K562 (cell line): Measurements from ENCODE around the gene LRP1B. TPM values are rescaled to one million over a fixed set of nuclear protein-coding genes. Genes with fewer than 3 reads are reported as not detected.

Experiments
- ATAC-seq: fragments of 200-7000 bp; cut with Tn5 transposase; 3 replicates; pipeline ENCODE4 v1.9.1; 2020; ENCODE audit warnings: moderate library complexity
- BruUV-seq: library from RNA; stranded (reverse); fragments of 400-500 nt; replicated peaks from 2 replicates; lab custom pipeline; 2021; lab: Mats Ljungman, UMichigan
- CTCF ChIA-PET: fragments of 300-600 bp; formaldehyde crosslinking; extraction: SDS; loops from one replicate; lab custom pipeline; 2021; ENCODE audit warnings: low intra/inter-chr PET ratio; lab: Yijun Ruan, JAX
- POLR2A ChIA-PET: fragments of 300-600, 350-650 bp; sonication (Branson Sonifier 250); formaldehyde crosslinking; extraction: SDS; loops from one replicate; lab custom pipeline; 2021; ENCODE audit warnings: antibody characterized with exemption, inconsistent platforms; lab: Yijun Ruan, JAX
- DNase-seq, 4 experiments: peaks; one replicate each; pipeline versions ENCODE4 v3.0.0 to v3.0.0-alpha.2; 2011 to 2018; ENCODE audit warnings: low spot score in 3 of 4, mixed read lengths in 3 of 4; ENCODE audit errors: extremely low read depth in 1 of 4
- FAIRE-seq: peaks from 2 replicates; lab custom pipeline; 2011; peaks lifted over from hg19 to GRCh38; lab: Jason Lieb, UNC
- H2AFZ ChIP-seq: 2 replicates; pipeline ENCODE4 v1.6.0; 2011; ENCODE audit warnings: low read depth, low read length, control low read depth, inconsistent platforms
- H3K27ac ChIP-seq: fragments of 200-600 bp; 3 replicates; pipeline ENCODE4 v1.8.0; 2011; ENCODE audit warnings: low read depth, mild to moderate bottlenecking, control low read depth, inconsistent platforms, low read length, moderate library complexity, mixed read lengths; ENCODE audit errors: extremely low read depth
- H3K27me3 ChIP-seq, 2 experiments: fragments of 300-600 bp in 1 of 2; 2 replicates in 1 of 2; 3 replicates in 1 of 2; pipeline versions ENCODE4 v1.6.0 to v1.8.0; 2011; ENCODE audit warnings: inconsistent platforms in 2 of 2, low read length in 2 of 2, mild to moderate bottlenecking in 1 of 2, mixed read lengths in 1 of 2, moderate library complexity in 1 of 2; ENCODE audit not compliant: control insufficient read depth in 2 of 2, insufficient read depth in 2 of 2
- H3K36me3 ChIP-seq: fragments of 300-600 bp; 3 replicates; pipeline ENCODE4 v1.8.0; 2011; ENCODE audit warnings: mild to moderate bottlenecking, low read length, inconsistent platforms; ENCODE audit not compliant: control insufficient read depth, insufficient read depth
- H3K4me1 ChIP-seq, 2 experiments: fragments of 200-600 bp in 1 of 2; replicated peaks in 1 of 2; 2 replicates in 1 of 2; 3 replicates in 1 of 2; pipeline versions ENCODE4 v1.5.1 to v1.8.0; 2011; ENCODE audit warnings: inconsistent platforms in 2 of 2, low read length in 2 of 2, mild to moderate bottlenecking in 1 of 2, mixed read lengths in 1 of 2, moderate library complexity in 1 of 2; ENCODE audit not compliant: control insufficient read depth in 2 of 2, insufficient read depth in 2 of 2
- H3K4me2 ChIP-seq: 2 replicates; pipeline ENCODE4 v1.6.1; 2011; ENCODE audit warnings: low read length, control low read depth, inconsistent platforms, mixed read lengths; ENCODE audit not compliant: insufficient read depth
- H3K4me3 ChIP-seq: fragments of 200-600 bp; sonication (generic), shearing (Covaris generic); 2 replicates; pipeline ENCODE4 v1.5.1; 2016; ENCODE audit warnings: control low read depth, inconsistent platforms
- H3K79me2 ChIP-seq: fragments of 200-600 bp; 3 replicates; pipeline ENCODE4 v1.8.0; 2011; ENCODE audit warnings: low read length, inconsistent platforms; ENCODE audit not compliant: control insufficient read depth, insufficient read depth
- H3K9ac ChIP-seq, 2 experiments: 2 replicates each; pipeline versions ENCODE4 v1.6.0 to v1.6.1; 2011; ENCODE audit warnings: low read depth in 2 of 2, low read length in 2 of 2, control low read depth in 1 of 2, inconsistent platforms in 1 of 2, mild to moderate bottlenecking in 1 of 2, mixed read lengths in 1 of 2; ENCODE audit not compliant: insufficient read depth in 1 of 2
- H3K9me1 ChIP-seq: one replicate; pipeline ENCODE4 v1.6.0; 2011; ENCODE audit warnings: inconsistent platforms, mild to moderate bottlenecking, low read length, moderate library complexity; ENCODE audit not compliant: control insufficient read depth, insufficient read depth
- H3K9me3 ChIP-seq: replicated peaks from 2 replicates; pipeline ENCODE4 v1.5.1; 2011; ENCODE audit warnings: low read depth, low read length, inconsistent platforms; ENCODE audit not compliant: control insufficient read depth, insufficient read depth
- H4K20me1 ChIP-seq: replicated peaks from 2 replicates; pipeline ENCODE4 v1.6.1; 2011; ENCODE audit warnings: low read length, inconsistent platforms, mixed read lengths; ENCODE audit not compliant: control insufficient read depth, insufficient read depth
- CC2D1A ChIP-seq: fragments of 450-650 bp; IDR thresholded peaks from 2 replicates; pipeline ENCODE4 v1.6.1; 2017; ENCODE audit warnings: mild to moderate bottlenecking
- CREB1 ChIP-seq, 2 experiments: sonication (generic) in 1 of 2; formaldehyde crosslinking in 1 of 2; IDR thresholded peaks; 2 replicates each; pipeline versions ENCODE4 v1.6.1 to v1.8.0; 2012 to 2022; ENCODE audit warnings: inconsistent platforms in 1 of 2, mild to moderate bottlenecking in 1 of 2, missing genetic modification reagents in 1 of 2, moderate library complexity in 1 of 2
- GABPB2 ChIP-seq: fragments of 250-450 bp; sonication (Bioruptor Pico); conservative IDR thresholded peaks from 2 replicates; pipeline ENCODE4 v1.5.1; 2021; ENCODE audit warnings: mild to moderate bottlenecking
- HDGF ChIP-seq: fragments of 450-650 bp; IDR thresholded peaks from 2 replicates; pipeline ENCODE4 v1.6.1; 2016
- NFATC3 ChIP-seq: fragments of 450-650 bp; IDR thresholded peaks from 2 replicates; pipeline ENCODE4 v1.6.1; 2017; ENCODE audit warnings: mild to moderate bottlenecking
- NR2C1 ChIP-seq, 2 experiments: fragments of 450-650 bp; IDR thresholded peaks; 2 replicates each; pipeline ENCODE4 v1.6.1; 2017; ENCODE audit warnings: mild to moderate bottlenecking in 2 of 2, antibody characterized with exemption in 1 of 2, inconsistent platforms in 1 of 2, missing compliant biosample characterization in 1 of 2, missing genetic modification characterization in 1 of 2
- RNF219 ChIP-seq: fragments of 250-450 bp; sonication (Bioruptor Pico); IDR thresholded peaks from 2 replicates; pipeline ENCODE4 v1.5.0; 2022; ENCODE audit warnings: mild to moderate bottlenecking
- SIX5 ChIP-seq, 2 experiments: IDR thresholded peaks; 2 replicates each; pipeline ENCODE4 v1.6.1; 2011; ENCODE audit warnings: low read length in 2 of 2, borderline replicate concordance in 1 of 2, low read depth in 1 of 2, mild to moderate bottlenecking in 1 of 2, moderate library complexity in 1 of 2; ENCODE audit not compliant: insufficient read depth in 1 of 2
- ZNF699 ChIP-seq: fragments of 250-450 bp; sonication (Bioruptor Pico); IDR thresholded peaks from 2 replicates; pipeline ENCODE4 v1.8.0; 2021; ENCODE audit warnings: mild to moderate bottlenecking, moderate library complexity; ENCODE audit not compliant: insufficient replicate concordance
- ZNF780A ChIP-seq: fragments of 250-450 bp; sonication (Bioruptor Pico); IDR thresholded peaks from 2 replicates; pipeline ENCODE4 v1.5.0; 2021; ENCODE audit warnings: mild to moderate bottlenecking
- WGBS: fragments of 100-300 bp; shearing (Covaris generic); methylation state at CpG from one replicate; pipeline ENCODE4 v1.1.6; 2016; ENCODE audit warnings: low coverage, mixed read lengths; ENCODE audit not compliant: insufficient coverage; ENCODE audit errors: missing lambda C conversion rate; 5-methylcytosine and 5-hydroxymethylcytosine counted together
- in situ Hi-C: fragments of 300-500 bp; cut with MboI; formaldehyde crosslinking; loops from 4 replicates; pipeline ENCODE4 v1.15.0; 2018; ENCODE audit warnings: inconsistent platforms, mixed read lengths
- intact Hi-C: fragments of 100-400 bp; cut with micrococcal nuclease; formaldehyde crosslinking; loops from 2 replicates; pipeline ENCODE4 v1.14.2; 2022
- polyA plus RNA-seq, 8 experiments: library from polyadenylated mRNA; depleted of rRNA in 4 of 8; stranded (reverse) in 5 of 8; unstranded in 3 of 8; fragments of >200 nt; fragmentation: Nextera tagmentation in 2 of 8; fragmentation: Illumina TruSeq in 1 of 8; extraction: Ambion mirVana in 2 of 8; extraction: Trizol in 1 of 8; gene quantifications; 2 replicates each; pipeline versions ENCODE4 v1.2.1 to v1.2.3, GENCODE V29; 2011 to 2014; ENCODE audit warnings: inconsistent platforms in 1 of 8, missing spikeins in 1 of 8
- total RNA-seq, 7 experiments: library from RNA; depleted of rRNA in 6 of 7; stranded (reverse); fragments of >200 nt in 6 of 7; fragmentation: Illumina TruSeq in 2 of 7; extraction: Trizol in 2 of 7; gene quantifications; 2 replicates each; pipeline versions ENCODE4 v1.2.1 to v1.2.3, GENCODE V29; 2011 to 2021; ENCODE audit warnings: low replicate concordance in 1 of 7
- TF ChIP-seq, protein P1 (sequence below), 2 experiments: fragments of 450-650 bp; IDR thresholded peaks; 2 replicates each; pipeline ENCODE4 v1.6.1; 2018; ENCODE audit warnings: mild to moderate bottlenecking in 2 of 2, low read depth in 1 of 2; ENCODE audit not compliant: partially characterized antibody in 2 of 2
- TF ChIP-seq, protein P2 (sequence below): sonication (generic); formaldehyde crosslinking; IDR thresholded peaks from 2 replicates; pipeline ENCODE4 v1.8.1; 2023; ENCODE audit warnings: mild to moderate bottlenecking, missing genetic modification reagents

Gene LRP1B
- total and polyA plus RNA-seq, 9 of the 15 experiments (the other 6 are each of a cell fraction or from before 2014, with no cell fraction given), result not detected

DNA sequence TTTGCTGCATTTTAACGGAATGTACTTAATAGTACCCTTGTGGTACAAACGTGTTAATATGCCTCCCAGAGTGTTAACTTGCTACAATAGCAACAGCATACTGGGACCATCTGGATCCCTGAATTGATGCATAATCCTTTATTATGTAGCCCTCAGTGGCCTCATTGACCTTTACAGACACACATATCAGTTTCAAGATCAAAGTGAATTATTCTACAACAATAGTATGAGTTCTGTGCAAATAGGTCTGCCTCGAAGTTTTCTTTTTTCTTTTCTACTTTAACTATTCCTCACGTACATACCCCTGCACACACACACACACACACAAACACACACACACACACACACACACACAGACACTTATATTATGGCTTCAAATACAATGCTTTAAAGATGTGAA is 1622.1 kb downstream of the LRP1B start (continued):
- TF ChIP-seq, protein P1, sequence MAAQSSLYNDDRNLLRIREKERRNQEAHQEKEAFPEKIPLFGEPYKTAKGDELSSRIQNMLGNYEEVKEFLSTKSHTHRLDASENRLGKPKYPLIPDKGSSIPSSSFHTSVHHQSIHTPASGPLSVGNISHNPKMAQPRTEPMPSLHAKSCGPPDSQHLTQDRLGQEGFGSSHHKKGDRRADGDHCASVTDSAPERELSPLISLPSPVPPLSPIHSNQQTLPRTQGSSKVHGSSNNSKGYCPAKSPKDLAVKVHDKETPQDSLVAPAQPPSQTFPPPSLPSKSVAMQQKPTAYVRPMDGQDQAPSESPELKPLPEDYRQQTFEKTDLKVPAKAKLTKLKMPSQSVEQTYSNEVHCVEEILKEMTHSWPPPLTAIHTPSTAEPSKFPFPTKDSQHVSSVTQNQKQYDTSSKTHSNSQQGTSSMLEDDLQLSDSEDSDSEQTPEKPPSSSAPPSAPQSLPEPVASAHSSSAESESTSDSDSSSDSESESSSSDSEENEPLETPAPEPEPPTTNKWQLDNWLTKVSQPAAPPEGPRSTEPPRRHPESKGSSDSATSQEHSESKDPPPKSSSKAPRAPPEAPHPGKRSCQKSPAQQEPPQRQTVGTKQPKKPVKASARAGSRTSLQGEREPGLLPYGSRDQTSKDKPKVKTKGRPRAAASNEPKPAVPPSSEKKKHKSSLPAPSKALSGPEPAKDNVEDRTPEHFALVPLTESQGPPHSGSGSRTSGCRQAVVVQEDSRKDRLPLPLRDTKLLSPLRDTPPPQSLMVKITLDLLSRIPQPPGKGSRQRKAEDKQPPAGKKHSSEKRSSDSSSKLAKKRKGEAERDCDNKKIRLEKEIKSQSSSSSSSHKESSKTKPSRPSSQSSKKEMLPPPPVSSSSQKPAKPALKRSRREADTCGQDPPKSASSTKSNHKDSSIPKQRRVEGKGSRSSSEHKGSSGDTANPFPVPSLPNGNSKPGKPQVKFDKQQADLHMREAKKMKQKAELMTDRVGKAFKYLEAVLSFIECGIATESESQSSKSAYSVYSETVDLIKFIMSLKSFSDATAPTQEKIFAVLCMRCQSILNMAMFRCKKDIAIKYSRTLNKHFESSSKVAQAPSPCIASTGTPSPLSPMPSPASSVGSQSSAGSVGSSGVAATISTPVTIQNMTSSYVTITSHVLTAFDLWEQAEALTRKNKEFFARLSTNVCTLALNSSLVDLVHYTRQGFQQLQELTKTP (IDR thresholded peaks at IDR 0.05; ENCODE audit: low read depth in 1 of 2, partially characterized antibody in 2 of 2), result no peak
- no peak for TF ChIP-seq CC2D1A

- Histone ChIP-seq H3K4me2 (no peak overlapping the region), H3K79me2 (no peaks in the 10 kb centered on the region), H3K36me3 (no peaks in the 10 kb centered on the region), H2AFZ (no peak overlapping the region), H3K9me3 (no peaks in the 10 kb centered on the region), H3K27me3 (no peaks in the 10 kb centered on the region), H3K9ac (no peak overlapping the region), H4K20me1 (no peaks in the 10 kb centered on the region), H3K4me1 (no peaks in the 10 kb centered on the region), H3K9me1 (no peaks in the 10 kb centered on the region), H3K4me3 (no peak overlapping the region), H3K27ac (no peak overlapping the region)
- no peak for ATAC-seq
- intact Hi-C loops (no loop called here), in situ Hi-C loops (no loop called here)
- BruUV-seq, result no TSS peak
- CTCF ChIA-PET, result no interaction called here
- POLR2A ChIA-PET, result no interaction called here
- no peak for FAIRE-seq
- DNase-seq, result no peak
- 0% methylated on average over 2 of the region's 2 CpGs for WGBS
- TF ChIP-seq, protein P2, sequence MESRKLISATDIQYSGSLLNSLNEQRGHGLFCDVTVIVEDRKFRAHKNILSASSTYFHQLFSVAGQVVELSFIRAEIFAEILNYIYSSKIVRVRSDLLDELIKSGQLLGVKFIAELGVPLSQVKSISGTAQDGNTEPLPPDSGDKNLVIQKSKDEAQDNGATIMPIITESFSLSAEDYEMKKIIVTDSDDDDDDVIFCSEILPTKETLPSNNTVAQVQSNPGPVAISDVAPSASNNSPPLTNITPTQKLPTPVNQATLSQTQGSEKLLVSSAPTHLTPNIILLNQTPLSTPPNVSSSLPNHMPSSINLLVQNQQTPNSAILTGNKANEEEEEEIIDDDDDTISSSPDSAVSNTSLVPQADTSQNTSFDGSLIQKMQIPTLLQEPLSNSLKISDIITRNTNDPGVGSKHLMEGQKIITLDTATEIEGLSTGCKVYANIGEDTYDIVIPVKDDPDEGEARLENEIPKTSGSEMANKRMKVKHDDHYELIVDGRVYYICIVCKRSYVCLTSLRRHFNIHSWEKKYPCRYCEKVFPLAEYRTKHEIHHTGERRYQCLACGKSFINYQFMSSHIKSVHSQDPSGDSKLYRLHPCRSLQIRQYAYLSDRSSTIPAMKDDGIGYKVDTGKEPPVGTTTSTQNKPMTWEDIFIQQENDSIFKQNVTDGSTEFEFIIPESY (CRISPR knock-in tag), result no peak
- TF ChIP-seq NFATC3 (no peak), HDGF (no peak), ZNF780A (CRISPR knock-in tag) (no peak), NR2C1 (IDR thresholded peaks at IDR 0.05) (no peak), NR2C1 (tag; IDR thresholded peaks at IDR 0.05) (no peak), RNF219 (CRISPR knock-in tag) (no peak), ZNF699 (no peak), CREB1 (IDR thresholded peaks at IDR 0.05) (no peak), CREB1 (CRISPR knock-in tag; IDR thresholded peaks at IDR 0.05) (no peak), GABPB2 (CRISPR knock-in tag) (no peak), SIX5 (IDR thresholded peaks at IDR 0.05; ENCODE audit: borderline replicate concordance in 1 of 2, insufficient read depth in 1 of 2, low read depth in 1 of 2, low read length in 2 of 2) (no peak)
Observed at GRCh38 chr2:140506606-140507005, 1624.2 kb downstream of the LRP1B start.
